Stimulated activated CD4-positive, alpha-beta T cell treated with anti-CD3 and anti-CD28 coated beads, Interleukin-4, amount 100 ng/mL, for 48 hours (primary cell): ENCODE data around the gene CMC4.

Source experiments
- DNase-seq, 2 donors: peaks; one replicate each; pipeline ENCODE4 v3.0.0-alpha.2; 2020; ENCODE audit warnings: low read depth in 2 of 2

The CMC4 gene, protein sequence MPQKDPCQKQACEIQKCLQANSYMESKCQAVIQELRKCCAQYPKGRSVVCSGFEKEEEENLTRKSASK

DNA sequence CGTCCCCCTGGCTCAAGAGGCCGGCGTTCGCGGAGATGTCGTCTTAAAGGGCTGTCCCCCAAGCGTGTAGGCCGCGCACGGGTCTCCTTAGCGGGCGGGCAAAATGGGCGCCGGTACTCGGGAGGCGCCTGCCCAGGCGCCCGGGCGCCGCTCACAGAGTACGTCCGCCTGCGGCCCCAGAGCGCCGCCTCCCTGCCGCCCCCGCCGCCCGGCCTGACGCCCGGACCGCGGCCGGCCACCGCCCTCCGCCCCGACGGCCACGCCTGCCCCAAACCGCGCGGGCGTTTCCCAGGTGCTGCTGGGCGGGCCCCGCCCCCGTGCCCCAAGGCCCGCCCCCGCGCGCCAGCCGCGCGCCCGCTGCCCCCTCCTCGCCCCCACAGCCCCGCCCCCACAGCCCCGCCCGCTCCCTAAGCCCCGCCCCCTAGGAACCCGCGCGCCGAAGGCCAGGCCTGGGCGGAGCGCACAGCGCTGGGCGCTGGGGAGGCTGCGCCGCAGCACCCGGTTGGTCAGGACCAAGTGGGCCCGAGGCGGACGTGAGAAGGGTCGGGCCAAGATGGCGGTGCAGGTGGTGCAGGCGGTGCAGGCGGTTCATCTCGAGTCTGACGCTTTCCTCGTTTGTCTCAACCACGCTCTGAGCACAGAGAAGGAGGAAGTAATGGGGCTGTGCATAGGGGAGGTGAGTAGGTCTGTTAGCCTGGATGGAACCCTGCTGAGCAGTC lies at the start of gene CMC4, which contains the start of the genes BRCC3 and MTCP1:
Gene CMC4 (minus strand): TSS at position 162 of the 719 bp plus-strand sequence. CDS start 7,113 bp downstream, outside the sequence.
Gene BRCC3 (plus strand): TSS at position 534 of the 719 bp plus-strand sequence. CDS start 20 bp downstream, at position 554.
Gene MTCP1 (minus strand): TSS at position 162 of the 719 bp plus-strand sequence. CDS start 5,126 bp downstream, outside the sequence.
- peak; percentile 62 to 66 for DNase-seq

DNA sequence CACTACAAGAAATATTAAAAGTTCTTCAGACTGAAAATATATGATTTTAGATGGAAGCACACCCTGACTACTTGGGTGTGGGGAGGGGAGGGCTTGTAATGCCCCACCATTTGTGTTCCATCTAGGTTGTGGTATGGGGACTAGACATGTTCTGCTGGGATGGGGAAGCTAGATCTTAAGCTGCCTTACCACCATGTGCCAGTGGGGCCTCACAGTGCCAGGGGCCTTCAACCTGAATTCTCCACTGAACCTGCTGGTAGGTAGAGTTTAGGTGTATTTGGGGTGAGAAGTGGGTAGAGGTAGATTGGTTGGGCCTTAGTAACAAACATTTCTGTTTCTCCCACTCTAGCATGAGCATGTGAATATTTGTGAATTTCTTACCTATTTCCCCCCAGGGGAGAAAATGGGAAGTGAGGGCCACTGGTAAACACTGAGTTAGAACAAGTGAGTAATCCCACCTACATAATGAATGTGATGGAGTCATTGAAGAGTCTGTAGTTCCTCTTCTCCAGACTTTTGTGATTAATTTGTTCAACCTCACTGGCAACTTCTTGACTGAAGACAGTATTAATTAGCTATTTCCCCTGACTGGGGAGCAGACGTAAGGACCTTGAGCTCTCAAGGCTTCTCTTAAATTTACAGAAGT lies 44.4 kb upstream of the CMC4 start:
- no peak for DNase-seq

DNA sequence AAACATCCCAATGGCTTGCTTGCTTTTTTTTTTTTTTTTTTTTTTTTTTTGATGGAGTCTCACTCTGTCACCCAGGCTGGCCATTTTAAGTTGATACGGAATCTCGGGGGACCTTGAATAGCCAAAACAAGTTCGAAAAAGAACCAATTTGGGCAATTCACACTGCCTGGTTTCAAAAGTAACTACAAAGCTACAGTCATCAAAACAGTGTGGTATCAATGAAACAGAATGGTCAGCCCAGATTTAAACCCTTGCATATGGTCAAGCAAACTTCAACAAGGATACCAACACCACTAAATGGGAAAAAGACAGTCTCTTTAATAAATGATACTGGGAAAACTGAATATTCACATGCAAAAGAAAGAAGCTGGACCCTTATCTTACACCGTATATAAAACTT lies 42.2 kb upstream of the CMC4 start:
- DNase-seq, result no peak

DNA sequence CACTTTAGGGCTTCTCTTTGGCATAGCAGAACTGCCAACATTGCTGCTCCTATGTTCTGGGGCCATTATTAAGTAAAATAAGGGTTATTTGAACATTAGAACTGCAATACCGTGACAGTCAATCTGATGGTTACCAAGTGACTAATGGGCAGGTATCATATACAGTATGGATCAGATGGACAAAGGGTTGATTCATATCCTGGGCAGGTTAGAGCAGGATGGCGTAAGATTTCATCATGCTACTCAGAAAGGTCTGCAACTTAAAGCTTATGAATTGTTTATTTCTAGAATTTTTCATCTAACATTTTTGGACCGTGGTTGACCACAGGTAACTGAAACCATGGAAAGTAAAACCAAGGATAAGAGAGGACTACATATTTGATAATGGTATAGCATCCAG lies 41.2 kb upstream of the CMC4 start:
- no peak for DNase-seq

DNA sequence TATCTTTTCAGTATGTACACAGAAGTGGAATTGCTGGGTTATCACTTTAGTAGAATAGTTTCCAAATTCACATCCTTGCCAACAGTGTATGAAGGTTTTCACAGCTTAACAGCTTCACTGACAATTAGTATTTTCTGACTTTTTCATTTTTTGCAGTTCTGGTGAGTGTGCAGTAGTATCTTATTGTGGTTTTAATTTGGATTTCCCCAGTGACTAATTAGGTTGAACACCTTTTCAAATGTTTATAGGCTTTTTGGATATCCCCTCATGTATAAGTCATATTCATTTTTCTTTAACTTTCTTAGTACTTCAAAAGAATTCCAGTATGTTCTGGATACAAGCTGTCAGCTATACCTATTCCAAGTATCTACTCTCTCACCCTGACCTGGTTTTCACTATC lies 37.5 kb upstream of the CMC4 start:
- DNase-seq, result no peak

DNA sequence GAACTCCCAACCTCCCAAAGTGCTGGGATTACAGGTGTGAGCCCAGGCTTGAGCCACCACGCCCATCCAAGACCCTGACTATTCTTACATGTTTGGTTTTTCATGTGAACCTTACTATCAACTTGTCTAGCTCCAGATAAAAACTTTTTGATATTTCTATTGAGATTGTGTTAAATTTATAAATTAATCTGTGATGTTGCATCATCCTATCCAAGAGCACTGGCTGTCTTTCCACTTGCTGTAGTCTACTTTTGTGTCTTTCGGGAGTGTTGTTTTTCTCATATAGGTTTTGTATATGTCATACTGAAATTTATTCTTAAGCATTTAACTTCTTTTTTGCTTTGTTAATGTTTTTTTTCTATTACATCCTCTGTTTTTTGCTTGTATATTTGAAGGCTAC lies 35.0 kb upstream of the CMC4 start:
- DNase-seq, result no peak

DNA sequence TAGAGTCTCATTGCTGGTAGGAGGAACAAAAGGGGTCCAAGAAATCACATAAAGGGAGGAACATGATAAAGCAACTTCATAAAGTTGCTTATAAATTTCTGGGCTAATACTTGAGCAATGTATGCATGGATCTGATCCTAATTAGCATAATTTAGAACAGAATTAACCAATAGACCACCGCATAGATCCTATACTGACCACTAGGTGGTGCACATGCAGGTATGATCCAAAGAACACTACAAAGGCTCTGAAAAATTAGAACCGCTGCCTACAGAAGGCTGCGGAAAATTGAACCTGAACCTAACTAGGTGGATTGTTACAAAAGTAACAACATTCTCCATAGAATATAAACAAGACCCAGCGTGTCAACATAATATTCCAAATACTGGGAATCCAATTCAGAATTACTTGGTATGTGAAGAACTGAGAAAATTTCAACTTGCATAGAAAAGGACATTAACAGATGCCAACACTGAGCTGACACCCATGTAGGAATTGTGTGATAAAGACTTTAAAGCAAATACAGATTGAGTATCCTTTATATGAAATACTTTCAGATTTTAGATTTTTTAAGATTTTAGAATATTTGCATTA lies 23.6 kb upstream of the CMC4 start:
- DNase-seq, result no peak

DNA sequence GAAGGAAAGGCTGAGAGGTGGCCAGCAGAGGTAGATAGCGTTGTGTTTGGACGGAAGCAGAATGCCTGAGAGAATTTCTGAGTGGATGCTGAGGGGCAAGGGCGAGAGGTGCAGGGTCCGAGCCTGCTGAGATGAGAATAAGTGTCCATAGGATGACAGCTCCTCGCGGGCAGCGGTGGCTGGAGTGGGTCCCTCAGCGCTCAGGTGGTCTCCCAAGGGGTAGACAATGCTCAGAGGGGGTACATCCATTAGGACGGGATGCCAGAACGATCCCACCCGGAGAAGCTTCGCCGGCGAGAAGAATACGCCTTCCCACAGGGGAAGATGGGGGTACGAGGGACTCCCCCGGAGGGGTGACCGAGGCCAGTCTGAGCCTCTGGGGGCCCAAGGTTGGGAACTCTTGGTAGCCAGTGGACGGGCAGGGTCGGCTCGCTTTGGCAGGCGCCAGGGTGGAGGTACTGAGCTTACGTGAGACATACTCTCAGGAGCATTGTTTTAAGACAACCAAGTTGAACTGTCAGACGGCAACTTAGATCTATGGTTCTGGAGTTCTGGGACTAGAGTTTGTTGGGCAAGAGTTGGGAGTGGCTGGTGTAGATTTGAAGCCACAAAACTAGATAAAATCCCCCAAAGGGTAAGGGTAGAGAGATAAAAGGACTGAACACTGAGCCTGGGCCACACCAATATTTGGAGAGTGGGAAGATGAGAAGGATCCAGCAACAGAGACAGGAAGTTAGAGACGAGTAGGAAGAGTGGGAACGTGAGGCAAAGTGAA lies 16.2 kb upstream of the CMC4 start:
- no peak for DNase-seq

DNA sequence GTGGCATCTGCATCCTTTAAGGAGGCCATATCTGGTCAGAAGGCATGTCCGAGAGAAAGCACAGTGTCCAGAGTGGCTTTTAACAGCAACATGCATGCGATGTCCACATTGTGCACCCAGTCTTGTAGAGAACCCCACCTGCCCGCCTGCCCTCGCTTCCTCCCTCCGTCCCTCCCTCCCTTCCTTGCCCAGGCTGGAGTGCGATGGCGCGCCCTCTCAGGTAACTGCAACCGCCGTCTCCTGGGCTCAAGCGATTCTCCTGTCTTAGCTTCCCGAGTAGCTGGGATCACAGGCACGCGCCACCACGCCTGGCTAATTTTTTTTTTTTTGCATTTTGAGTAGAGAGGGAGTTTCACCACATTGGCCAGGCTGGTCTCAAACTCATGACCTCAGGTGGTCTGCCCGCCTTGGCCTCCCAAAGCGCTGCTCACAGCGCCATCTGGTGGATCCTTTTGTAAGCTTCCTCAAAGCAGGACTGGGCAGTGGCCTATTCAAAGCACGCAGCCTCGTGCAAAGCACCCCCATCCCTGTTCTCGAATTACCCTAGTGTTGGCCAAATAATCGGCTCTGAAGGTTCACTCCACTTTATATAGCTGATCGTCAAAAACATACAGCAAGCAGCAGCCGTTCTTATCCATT lies 15.4 kb upstream of the CMC4 start:
- DNase-seq, result peak; percentile 18 to 25

DNA sequence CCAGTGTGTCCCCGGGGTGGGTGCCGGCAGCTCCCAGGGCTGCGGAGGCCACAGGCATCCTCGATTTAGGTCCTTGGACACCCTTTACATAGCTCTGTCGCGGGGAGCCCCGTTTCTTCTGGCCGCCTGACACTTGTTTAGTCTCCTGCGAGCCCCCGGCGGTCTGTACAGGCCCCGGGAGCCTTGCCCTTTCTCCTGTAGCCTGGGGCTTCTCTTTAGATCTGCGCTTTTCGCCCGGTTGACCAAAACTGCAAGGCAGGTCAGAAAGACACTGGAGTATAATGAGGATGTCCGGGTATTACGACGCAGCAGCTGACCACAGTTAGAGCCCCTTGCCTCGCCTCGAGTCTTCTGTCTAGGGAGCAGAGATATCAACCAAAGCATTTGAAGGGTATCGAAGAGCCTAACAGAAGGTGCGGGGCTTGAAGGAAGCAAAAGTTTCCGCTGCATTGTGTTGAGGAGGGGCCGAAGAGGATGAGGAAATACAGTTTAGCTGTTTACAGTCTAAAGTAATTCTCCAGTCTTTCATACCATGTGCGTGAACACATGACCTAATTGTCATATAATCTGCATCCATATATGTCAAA lies 851 bp upstream of the CMC4 start:
- no peak for DNase-seq

DNA sequence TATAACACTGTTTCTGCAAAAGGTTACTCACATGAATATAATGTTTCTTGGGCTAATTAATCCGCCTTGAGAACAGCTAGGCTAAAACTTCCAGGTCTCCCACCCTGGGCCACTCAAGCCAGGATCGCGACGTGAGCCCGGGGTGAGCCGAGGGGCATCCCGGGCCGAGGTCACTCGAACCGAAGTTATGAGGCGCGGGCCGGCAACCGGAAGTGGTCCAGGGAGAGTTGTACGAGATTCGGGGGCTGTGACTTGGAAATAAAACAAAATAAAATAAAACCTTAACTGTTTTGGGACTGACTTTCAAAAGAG lies 317 bp downstream of the CMC4 start:
- DNase-seq, result no peak

DNA sequence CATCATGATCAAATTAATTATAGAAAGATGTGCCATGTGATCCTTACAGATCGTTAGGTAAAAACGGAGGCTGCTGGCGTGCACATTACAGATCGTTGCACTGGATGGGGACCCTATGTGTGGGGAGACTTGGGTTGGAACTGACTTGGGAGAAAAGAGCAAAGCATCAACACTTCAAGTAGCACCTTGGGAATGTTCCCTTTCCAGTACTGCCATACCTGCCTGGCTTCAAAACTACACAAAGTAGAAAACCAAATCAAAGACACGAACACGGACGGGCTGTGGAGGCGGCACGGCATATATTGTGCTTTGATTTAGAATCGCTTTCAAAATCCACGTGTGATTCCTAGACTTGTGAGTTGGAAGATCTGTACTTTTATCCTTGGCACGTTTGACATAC lies 898 bp downstream of the CMC4 start:
- no peak for DNase-seq

DNA sequence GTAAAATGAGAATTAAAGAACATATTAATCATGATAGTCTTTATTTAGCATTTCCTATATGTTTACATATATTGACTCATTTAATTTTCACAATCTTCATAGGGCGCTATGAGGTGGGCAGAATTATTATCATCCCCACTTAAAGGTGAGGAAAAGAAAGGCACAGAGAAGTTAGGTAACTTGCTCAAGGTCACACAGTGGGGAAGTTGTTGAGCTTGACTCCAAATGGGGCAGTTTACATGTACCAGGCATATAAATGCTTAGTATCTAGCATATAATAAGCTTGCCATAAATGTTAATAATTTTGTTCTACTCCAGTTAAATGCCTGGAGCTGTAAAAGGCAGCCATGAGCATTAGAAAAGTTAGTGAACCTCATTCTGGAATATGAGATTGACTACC lies 1.5 kb downstream of the CMC4 start:
- no peak for DNase-seq

DNA sequence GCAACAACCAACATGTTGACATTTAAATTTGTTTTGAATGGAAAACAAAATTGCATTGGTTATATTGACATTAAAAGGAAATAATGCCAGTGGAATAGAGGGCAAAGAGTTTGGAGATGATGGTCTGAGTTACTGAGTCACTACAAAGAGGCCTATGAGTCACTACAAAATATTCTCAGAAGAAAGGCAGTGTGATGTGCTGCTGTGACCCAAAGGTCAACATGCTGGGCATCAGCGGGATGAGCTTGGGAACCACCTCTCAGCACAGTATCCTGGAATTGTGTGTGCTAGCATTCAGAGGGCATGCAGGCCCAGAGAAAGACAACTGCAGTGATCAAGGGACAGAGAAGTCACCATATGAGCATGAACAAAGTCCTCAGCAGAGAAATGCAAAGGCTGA lies 2.8 kb downstream of the CMC4 start:
- DNase-seq, result no peak

DNA sequence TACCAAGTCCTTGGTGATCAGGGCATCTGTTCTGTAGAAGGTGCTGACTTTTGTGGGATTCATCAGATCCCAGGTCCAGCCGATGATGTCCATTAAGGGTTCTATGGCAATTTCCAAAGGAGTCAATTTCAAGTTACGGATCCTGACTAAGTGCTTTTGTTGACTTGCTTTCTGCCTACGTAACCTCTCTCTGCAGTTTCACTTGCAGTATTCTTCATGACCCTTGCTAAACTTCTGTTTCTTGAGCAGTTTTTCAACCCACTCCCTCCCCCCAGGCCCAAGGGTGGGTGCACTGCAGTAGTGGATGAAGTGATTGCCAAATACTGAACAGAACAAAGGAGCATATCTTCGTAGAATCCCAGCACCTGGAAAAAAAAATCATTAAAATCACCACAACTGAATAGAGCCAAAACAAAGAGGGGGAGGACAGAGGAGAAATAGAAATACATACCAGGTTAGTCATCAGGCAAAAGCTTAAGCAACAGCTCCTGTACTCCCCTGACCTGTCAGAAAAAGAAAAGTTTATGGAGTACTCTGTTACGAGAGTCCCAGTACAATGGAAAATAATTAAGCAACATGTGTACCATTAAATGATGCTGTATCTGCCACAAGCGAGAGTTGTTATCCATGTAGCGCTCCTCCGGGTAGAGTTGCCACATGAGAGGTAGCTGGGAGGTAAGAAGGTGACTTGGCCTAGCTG lies 5.8 kb downstream of the CMC4 start:
- DNase-seq, result no peak

DNA sequence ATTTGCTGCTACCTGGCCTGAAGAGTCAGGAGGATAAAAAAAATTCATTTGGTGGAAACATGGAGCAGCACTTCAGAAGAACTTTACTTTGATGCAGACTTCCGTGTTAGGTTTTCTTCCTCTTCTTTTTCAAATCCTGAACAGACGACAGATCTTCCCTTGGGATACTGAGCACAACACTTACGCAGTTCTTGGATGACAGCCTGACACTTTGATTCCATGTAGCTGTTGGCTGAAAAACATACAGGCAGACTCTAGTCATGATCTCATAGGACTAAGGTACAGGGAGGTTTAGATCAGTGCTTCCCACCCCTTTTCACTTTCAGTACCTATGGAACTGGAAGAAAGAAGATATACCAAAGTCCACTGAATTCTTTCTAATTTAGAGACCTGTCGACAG lies 9.2 kb downstream of the CMC4 start:
- DNase-seq, result no peak

DNA sequence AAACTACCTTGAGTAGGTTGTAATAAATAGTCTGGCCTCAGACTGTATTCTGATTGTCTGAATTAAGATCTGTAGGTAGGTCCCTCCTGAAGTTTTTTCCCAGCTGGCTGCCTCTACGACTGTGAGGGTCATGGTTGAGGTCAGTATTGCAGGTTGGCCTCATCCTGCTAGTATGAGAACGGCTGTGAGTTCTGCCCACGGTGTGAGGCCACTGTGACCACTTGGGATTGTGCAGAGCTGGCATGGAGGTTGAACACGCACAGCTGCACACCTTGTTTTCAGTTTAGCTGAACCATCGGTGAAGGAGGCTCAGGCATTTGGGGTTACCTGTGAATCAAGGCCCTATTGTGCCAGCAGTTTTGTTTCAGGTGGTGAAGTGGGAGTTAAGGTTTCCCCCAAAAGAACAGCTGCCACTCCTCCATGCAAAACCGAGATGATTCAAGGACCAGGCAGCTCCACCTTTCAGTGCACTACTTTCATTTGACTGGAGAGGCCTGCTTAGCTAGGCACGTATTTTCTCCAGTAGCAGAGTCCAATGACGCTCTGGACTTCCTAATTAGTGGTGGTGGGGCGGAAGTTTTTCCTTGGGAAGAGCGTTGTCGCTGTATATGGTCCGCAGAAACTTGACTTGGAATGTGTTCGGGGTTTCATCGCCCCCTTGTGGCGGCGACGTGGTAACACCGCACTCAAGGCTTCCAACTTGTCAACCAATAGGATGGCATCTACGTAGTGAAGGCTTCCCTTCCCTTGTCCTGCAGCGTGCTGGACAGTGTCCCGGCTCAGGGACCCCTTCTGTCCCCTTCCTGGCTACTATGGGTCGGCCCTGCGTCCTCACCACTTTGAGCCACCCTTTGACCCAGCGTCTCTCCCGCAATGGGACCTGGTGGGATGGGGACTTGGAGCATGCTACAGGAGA lies 13.8 kb downstream of the CMC4 start:
- peak in 1 of 2 donors; percentile 11 for DNase-seq

DNA sequence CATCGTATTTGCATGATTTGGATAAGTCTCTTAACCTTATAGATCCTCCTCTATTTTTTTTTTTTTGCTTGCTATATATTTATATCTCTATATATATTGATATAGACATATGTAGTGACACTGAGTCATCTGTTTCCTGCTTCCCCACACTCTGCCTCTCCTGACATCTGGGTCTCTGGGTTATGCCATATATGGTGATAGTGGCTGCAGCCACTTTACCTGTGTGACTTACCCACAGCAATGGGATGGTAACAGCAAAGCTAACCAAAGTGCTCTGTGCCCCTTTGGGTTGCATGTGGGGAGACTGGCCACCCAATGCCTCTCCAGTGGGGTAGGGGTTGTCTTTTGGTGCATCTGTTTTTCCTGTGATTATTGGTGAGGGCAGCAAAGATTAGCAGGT lies 14.5 kb downstream of the CMC4 start:
- DNase-seq, result no peak

DNA sequence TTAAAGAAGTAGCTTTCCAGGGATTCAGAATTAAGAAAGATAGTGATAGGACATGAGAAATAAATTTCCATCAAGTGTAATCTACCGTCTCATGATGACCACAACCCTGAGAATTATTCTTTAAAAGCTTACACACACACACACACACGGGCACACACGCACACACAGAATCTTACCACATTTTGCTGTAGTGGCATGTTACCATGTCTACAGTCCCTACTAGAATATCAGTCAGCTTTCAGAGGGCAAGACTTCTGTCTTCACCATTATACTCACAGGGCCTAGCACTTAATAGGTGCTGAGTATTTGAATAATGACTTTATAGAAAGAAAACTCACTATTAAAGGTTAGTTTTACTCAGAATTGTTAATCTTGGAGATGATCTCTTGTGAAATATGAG lies 15.4 kb downstream of the CMC4 start:
- DNase-seq, result no peak

DNA sequence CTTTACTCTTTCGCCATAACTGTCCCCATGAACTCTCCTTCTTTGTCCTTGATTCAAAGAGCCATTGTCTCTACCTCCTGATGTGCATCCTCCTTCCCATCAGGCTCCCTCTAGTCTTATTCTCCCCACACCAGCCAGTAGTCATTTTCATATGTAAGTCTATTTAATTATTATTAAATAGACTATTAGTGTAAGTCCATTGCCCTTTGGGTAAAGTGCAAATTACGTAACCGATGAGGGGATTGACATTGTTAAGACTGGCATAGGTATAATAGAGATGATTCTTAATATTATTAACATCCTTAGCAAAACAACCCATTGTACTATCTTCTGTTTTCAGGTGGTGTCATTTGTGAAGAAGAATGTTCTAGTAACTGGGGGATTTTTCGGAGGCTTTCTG lies 16.7 kb downstream of the CMC4 start:
- DNase-seq, result no peak
